Upper lobe of right lung (tissue), 1 donor: ENCODE data around the gene GRK5. TPM values are rescaled to one million over a fixed set of nuclear protein-coding genes. Genes with fewer than 3 reads are reported as not detected.

Experiments used
- ATAC-seq: fragments of 200-7000 bp; cut with Tn5 transposase; one replicate; pipeline ENCODE4 v1.9.1; 2020; ENCODE audit warnings: mild to moderate bottlenecking, moderate library complexity
- DNase-seq: peaks from one replicate; pipeline ENCODE4 v3.0.0-alpha.2; 2020
- H3K27ac ChIP-seq: fragments of 200-600 bp; one replicate; pipeline ENCODE4 v1.8.0; 2022
- H3K27me3 ChIP-seq: fragments of 200-600 bp; one replicate; pipeline ENCODE4 v1.8.0; 2022; ENCODE audit warnings: mild to moderate bottlenecking
- H3K36me3 ChIP-seq: fragments of 200-600 bp; one replicate; pipeline ENCODE4 v1.8.0; 2022
- H3K4me1 ChIP-seq: fragments of 200-600 bp; one replicate; pipeline ENCODE4 v1.8.0; 2022
- H3K4me3 ChIP-seq: fragments of 200-600 bp; one replicate; pipeline ENCODE4 v1.8.0; 2022; ENCODE audit warnings: mild to moderate bottlenecking
- H3K9me3 ChIP-seq: fragments of 200-600 bp; one replicate; pipeline ENCODE4 v1.8.0; 2022
- intact Hi-C: fragments of 100-400 bp; cut with DNase I; formaldehyde crosslinking; loops from one replicate; pipeline ENCODE4 v1.11.0; 2022
- total RNA-seq: library from RNA; stranded (reverse); fragmentation: NEBNext Ultra II Directional; extraction: Animal tissue kit (Norgen Biotek cat#: 25700); gene quantifications from one replicate; pipeline ENCODE4 v1.2.1, GENCODE V29; 2021
- TF ChIP-seq, protein P1 (sequence below): fragments of 200-600 bp; IDR thresholded peaks from one replicate; pipeline ENCODE4 v1.8.0; 2022; ENCODE audit warnings: antibody characterized with exemption
- donor health status: DM: no; HTN: yes; CAD: no; lungs with severe emphysema.

GRK5 gene
- total RNA-seq, 1 donor from 2014 or later, result 83.5 TPM

DNA sequence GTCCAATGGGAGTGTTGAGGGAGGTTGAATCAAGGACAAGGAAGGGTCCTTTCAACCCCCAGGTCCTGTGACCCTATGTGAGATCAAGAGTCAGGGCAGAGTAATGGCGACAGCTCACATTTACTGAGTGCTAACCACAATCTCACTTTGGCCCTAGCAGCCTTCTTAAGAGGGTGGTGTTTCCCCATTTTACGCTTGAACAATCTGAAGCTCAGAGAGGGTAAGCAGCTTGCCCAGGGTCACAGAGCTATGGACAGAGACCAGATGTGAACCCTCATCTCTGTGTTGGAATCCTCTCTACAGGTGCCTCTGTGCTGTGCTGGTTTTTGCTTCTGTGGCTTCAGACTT lies 102.0 kb downstream of the GRK5 start:
- H3K36me3 ChIP-seq, result no peaks in the 10 kb centered on the region
- H3K27ac ChIP-seq, result no peak overlapping the region
- peaks cover 26% of the 10 kb centered on the region for H3K4me1 ChIP-seq
- H3K4me3 ChIP-seq, result no peak overlapping the region
- no peak for ATAC-seq
- TF ChIP-seq, protein P1, sequence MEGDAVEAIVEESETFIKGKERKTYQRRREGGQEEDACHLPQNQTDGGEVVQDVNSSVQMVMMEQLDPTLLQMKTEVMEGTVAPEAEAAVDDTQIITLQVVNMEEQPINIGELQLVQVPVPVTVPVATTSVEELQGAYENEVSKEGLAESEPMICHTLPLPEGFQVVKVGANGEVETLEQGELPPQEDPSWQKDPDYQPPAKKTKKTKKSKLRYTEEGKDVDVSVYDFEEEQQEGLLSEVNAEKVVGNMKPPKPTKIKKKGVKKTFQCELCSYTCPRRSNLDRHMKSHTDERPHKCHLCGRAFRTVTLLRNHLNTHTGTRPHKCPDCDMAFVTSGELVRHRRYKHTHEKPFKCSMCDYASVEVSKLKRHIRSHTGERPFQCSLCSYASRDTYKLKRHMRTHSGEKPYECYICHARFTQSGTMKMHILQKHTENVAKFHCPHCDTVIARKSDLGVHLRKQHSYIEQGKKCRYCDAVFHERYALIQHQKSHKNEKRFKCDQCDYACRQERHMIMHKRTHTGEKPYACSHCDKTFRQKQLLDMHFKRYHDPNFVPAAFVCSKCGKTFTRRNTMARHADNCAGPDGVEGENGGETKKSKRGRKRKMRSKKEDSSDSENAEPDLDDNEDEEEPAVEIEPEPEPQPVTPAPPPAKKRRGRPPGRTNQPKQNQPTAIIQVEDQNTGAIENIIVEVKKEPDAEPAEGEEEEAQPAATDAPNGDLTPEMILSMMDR, result no peak
- H3K27me3 ChIP-seq, result no peaks in the 10 kb centered on the region
- no peak for DNase-seq
- no peaks in the 10 kb centered on the region for H3K9me3 ChIP-seq
- intact Hi-C loops, result no loop called here

DNA sequence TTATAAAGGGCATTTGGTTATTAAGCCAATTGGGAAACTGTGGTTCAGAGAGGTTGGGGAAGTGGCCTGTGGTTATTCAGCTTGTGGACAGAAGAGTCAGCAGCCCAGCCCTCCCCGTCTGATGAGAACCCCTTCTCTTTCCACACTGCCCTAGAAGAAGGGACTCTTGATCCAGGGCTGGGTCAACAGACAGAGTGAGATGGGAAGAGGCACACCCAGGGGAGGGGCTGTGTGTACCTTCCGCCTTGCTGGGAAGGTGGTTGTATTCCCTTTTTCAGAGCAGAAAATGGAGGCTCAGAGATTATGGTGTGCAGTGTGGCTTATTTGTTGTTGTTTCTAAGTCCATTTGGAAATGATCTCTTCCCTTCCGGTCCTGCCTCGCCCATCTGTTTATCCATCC lies 103.4 kb downstream of the GRK5 start:
- DNase-seq (no peak), ATAC-seq (no peak)
- Histone ChIP-seq H3K27me3 (no peaks in the 10 kb centered on the region), H3K4me3 (no peak overlapping the region), H3K9me3 (no peaks in the 10 kb centered on the region), H3K4me1 (peaks cover 30% of the 10 kb centered on the region), H3K36me3 (no peaks in the 10 kb centered on the region), H3K27ac (no peak overlapping the region)
- intact Hi-C loops, result no loop called here
- TF ChIP-seq, protein P1, result no peak

DNA sequence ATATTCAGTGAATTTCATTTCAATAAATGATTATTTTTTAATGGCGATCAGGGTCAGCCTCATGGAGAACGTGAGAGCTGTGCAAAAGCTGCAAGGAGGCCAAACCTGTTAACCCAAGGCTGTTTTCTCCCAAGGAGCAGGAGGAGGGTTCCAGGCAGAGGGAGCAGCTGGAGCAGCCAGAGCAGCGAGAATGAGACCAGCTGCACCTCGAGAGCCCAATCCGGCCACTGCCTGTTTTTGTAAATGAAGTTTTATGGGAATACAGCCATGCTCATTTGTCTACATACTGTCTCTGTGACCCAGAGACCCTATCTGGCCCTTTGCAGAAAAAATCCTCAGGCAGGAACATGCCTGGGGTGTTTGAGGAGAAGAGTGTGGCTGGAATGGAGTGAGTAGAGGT lies 104.9 kb downstream of the GRK5 start:
- H3K36me3 ChIP-seq, result no peaks in the 10 kb centered on the region
- intact Hi-C loops, result no loop called here
- no peak overlapping the region for H3K4me3 ChIP-seq
- ATAC-seq (no peak), DNase-seq (no peak)
- H3K9me3 ChIP-seq, result no peaks in the 10 kb centered on the region
- no peak overlapping the region for H3K27ac ChIP-seq
- H3K4me1 ChIP-seq, result peaks cover 36% of the 10 kb centered on the region
- TF ChIP-seq, protein P1, result no peak
- H3K27me3 ChIP-seq, result no peaks in the 10 kb centered on the region

DNA sequence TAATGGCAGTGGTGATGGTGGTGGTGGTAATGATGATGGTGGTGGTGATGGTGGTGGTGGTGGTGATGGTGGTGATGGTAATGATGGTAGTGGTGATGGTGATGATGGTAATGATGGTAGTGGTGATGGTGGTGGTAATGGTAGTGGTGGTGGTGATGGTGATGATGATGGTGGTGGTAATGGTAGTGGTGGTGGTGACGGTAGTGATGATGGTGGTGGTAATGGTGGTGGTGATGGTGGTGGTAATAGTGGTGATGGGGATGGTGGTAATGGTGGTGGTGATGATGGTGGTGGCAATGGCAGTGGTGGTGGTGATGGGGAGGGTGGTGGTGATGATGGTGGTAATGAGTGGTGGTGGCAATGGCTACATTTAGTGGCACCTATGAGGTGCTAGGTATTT lies 105.7 kb downstream of the GRK5 start:
- no peak for DNase-seq
- Histone ChIP-seq H3K9me3 (no peaks in the 10 kb centered on the region), H3K4me1 (peaks cover 40% of the 10 kb centered on the region), H3K36me3 (no peaks in the 10 kb centered on the region), H3K27me3 (no peaks in the 10 kb centered on the region), H3K27ac (no peak overlapping the region), H3K4me3 (no peak overlapping the region)
- TF ChIP-seq, protein P1, result no peak
- no peak for ATAC-seq
- intact Hi-C loops, result no loop called here

DNA sequence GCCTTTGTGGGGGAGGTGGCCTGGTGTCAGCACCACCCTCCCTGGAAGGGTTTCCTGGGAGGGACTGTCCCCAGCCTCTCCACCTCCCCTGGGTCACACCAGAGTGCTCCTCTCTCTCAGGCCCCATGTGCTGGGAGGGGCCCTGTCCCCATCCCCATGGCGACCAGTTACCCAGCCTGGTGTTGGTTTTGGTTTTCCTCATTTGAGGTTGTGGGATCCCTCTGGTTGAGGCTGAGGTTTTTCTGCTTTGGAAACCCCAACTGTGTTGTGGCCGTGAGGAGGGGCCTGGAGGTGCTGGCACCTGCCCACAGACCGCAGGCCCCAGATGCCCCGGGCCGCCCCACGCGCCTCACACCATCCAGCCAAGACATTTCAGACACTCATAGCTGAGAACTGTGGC lies 106.3 kb downstream of the GRK5 start:
- H3K4me3 ChIP-seq, result no peak overlapping the region
- H3K9me3 ChIP-seq, result no peaks in the 10 kb centered on the region
- peak overlapping the region; percentile 17 for H3K27ac ChIP-seq
- H3K4me1 ChIP-seq, result peaks cover 45% of the 10 kb centered on the region
- TF ChIP-seq, protein P1, result no peak
- no peaks in the 10 kb centered on the region for H3K36me3 ChIP-seq
- ATAC-seq (no peak), DNase-seq (no peak)
- intact Hi-C loops, result no loop called here
- no peaks in the 10 kb centered on the region for H3K27me3 ChIP-seq

DNA sequence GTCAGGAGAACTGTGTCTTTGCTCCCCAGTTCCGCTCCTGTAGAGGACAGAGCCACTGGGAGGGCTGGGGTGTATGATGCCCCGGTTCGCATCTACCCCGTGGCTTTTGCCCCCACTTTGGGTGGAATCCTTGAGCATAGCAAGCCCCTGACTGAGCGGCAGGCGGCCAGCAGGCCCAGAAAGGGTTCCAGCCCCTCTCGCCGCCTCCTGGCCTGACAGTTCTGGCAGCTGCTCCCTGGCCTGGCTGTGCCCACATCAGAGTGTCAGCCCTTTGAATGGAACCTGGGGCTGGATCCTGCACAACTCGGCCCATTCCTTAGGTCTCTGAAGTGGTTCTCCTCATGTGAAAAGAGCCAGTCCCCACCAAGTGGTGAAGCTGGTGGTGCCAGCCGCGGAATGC lies 106.7 kb downstream of the GRK5 start:
- Histone ChIP-seq H3K4me1 (peaks cover 49% of the 10 kb centered on the region), H3K9me3 (no peaks in the 10 kb centered on the region), H3K27me3 (no peaks in the 10 kb centered on the region), H3K36me3 (no peaks in the 10 kb centered on the region), H3K4me3 (no peak overlapping the region), H3K27ac (peak overlapping the region; percentile 17)
- DNase-seq (no peak), ATAC-seq (no peak)
- intact Hi-C loops, result no loop called here
- TF ChIP-seq, protein P1, result no peak
